A549 (cell line): ENCODE data around the gene NEAT1. TPM values are rescaled to one million over a fixed set of nuclear protein-coding genes. Genes with fewer than 3 reads are reported as not detected.

Source experiments
- ATOH8 ChIP-seq: fragments of 250-450 bp; sonication (Bioruptor Pico); IDR thresholded peaks from 2 replicates; pipeline ENCODE4 v1.5.0; 2020; ENCODE audit warnings: low read depth, mild to moderate bottlenecking, moderate library complexity
- BCL3 ChIP-seq: fragments of >200 bp; sonication (Bioruptor Twin); formaldehyde crosslinking; IDR thresholded peaks from 3 replicates; pipeline ENCODE4 v1.6.1; 2016
- BHLHE40 ChIP-seq: IDR thresholded peaks from 2 replicates; pipeline ENCODE4 v1.6.1; 2012; ENCODE audit warnings: low read depth, low read length, inconsistent platforms
- CBX2 ChIP-seq: fragments of 200-600 bp; sonication (generic); IDR thresholded peaks from 2 replicates; pipeline ENCODE4 v1.6.1; 2016; ENCODE audit warnings: low read depth, mild to moderate bottlenecking, borderline replicate concordance
- CEBPB ChIP-seq, 2 experiments: fragments of >200 bp in 1 of 2; sonication (Bioruptor Twin) in 1 of 2; formaldehyde crosslinking in 1 of 2; IDR thresholded peaks; 2 replicates each; pipeline ENCODE4 v1.6.1; 2012 to 2016
- CHD4 ChIP-seq: fragments of 200-600 bp; sonication (generic); IDR thresholded peaks from 2 replicates; pipeline ENCODE4 v1.6.1; 2016; ENCODE audit warnings: antibody characterized with exemption, mild to moderate bottlenecking, borderline replicate concordance
- CTCF ChIP-seq: fragments of >200 bp; sonication (Bioruptor Twin); formaldehyde crosslinking; IDR thresholded peaks from 3 replicates; pipeline ENCODE4 v1.5.1; 2016
- E2F6 ChIP-seq: IDR thresholded peaks from 2 replicates; pipeline ENCODE4 v1.6.1; 2012; ENCODE audit warnings: low read depth, borderline replicate concordance
- EHF ChIP-seq: fragments of 250-450 bp; sonication (Bioruptor Pico); IDR thresholded peaks from 2 replicates; pipeline ENCODE4 v1.5.0; 2020; ENCODE audit warnings: mild to moderate bottlenecking
- EHMT2 ChIP-seq: fragments of 200-600 bp; sonication (generic); IDR thresholded peaks from 2 replicates; pipeline ENCODE4 v1.6.1; 2016; ENCODE audit warnings: antibody characterized with exemption, low read depth, mild to moderate bottlenecking, moderate library complexity
- EP300 ChIP-seq, 2 experiments: fragments of >200 bp; sonication (Bioruptor Twin); formaldehyde crosslinking; IDR thresholded peaks; 2 replicates in 1 of 2; 3 replicates in 1 of 2; pipeline ENCODE4 v1.6.1; 2016 to 2017
- FOSL2 ChIP-seq, 2 experiments: fragments of 450-650 bp in 1 of 2; fragments of >200 bp in 1 of 2; sonication (Bioruptor Twin) in 1 of 2; formaldehyde crosslinking; IDR thresholded peaks; 2 replicates each; pipeline versions ENCODE4 v1.5.0 to v1.6.1; 2016 to 2020; ENCODE audit warnings: mild to moderate bottlenecking in 1 of 2, moderate library complexity in 1 of 2
- FOXS1 ChIP-seq: fragments of 250-450 bp; sonication (Bioruptor Pico); IDR thresholded peaks from 2 replicates; pipeline ENCODE4 v1.5.0; 2020; ENCODE audit warnings: mild to moderate bottlenecking, moderate library complexity
- GATA3 ChIP-seq: IDR thresholded peaks from 2 replicates; pipeline ENCODE4 v1.6.1; 2012; ENCODE audit warnings: borderline replicate concordance
- HDAC2 ChIP-seq: fragments of 200-600 bp; sonication (generic); IDR thresholded peaks from 2 replicates; pipeline ENCODE4 v1.6.1; 2016
- HES2 ChIP-seq: fragments of >200 bp; sonication (Bioruptor Twin); formaldehyde crosslinking; IDR thresholded peaks from 2 replicates; pipeline ENCODE4 v1.6.1; 2016
- HOXA7 ChIP-seq: fragments of 250-450 bp; sonication (Bioruptor Pico); IDR thresholded peaks from 2 replicates; pipeline ENCODE4 v1.5.0; 2020; ENCODE audit warnings: mild to moderate bottlenecking, moderate library complexity
- HOXB13 ChIP-seq: fragments of 250-450 bp; sonication (Bioruptor Pico); IDR thresholded peaks from 2 replicates; pipeline ENCODE4 v1.5.0; 2020; ENCODE audit warnings: low read depth, mild to moderate bottlenecking, moderate library complexity
- JUN ChIP-seq, 2 experiments: fragments of >200 bp; sonication (Bioruptor Twin); formaldehyde crosslinking; IDR thresholded peaks; 2 replicates in 1 of 2; 3 replicates in 1 of 2; pipeline ENCODE4 v1.6.1; 2016 to 2017
- JUNB ChIP-seq: fragments of >200 bp; sonication (Bioruptor Twin); formaldehyde crosslinking; IDR thresholded peaks from 2 replicates; pipeline ENCODE4 v1.6.1; 2016
- KDM5A ChIP-seq: fragments of 200-600 bp; sonication (generic); IDR thresholded peaks from 2 replicates; pipeline ENCODE4 v1.6.1; 2016; ENCODE audit warnings: antibody characterized with exemption, mild to moderate bottlenecking
- MAFK ChIP-seq: fragments of 450-650 bp; IDR thresholded peaks from 2 replicates; pipeline ENCODE4 v1.6.1; 2014; ENCODE audit not compliant: partially characterized antibody
- MAX ChIP-seq: IDR thresholded peaks from 2 replicates; pipeline ENCODE4 v1.6.1; 2012
- MAZ ChIP-seq: fragments of 150-350 bp; IDR thresholded peaks from 2 replicates; pipeline ENCODE4 v1.6.1; 2014; ENCODE audit warnings: antibody characterized with exemption, low read depth, low read length, borderline replicate concordance
- NPAS2 ChIP-seq: fragments of 250-450 bp; sonication (Bioruptor Pico); IDR thresholded peaks from 2 replicates; pipeline ENCODE4 v1.8.0; 2022; ENCODE audit warnings: mild to moderate bottlenecking, moderate library complexity, borderline replicate concordance
- NR3C1 ChIP-seq: fragments of >200 bp; sonication (Bioruptor Twin); formaldehyde crosslinking; IDR thresholded peaks from 3 replicates; pipeline ENCODE4 v1.6.1; 2017
- RAD21 ChIP-seq, 2 experiments: fragments of >200 bp in 1 of 2; sonication (Bioruptor Twin) in 1 of 2; formaldehyde crosslinking in 1 of 2; IDR thresholded peaks in 1 of 2; conservative IDR thresholded peaks in 1 of 2; 2 replicates in 1 of 2; 3 replicates in 1 of 2; pipeline ENCODE4 v1.6.1; 2012 to 2018; ENCODE audit warnings: inconsistent platforms in 1 of 2
- RARB ChIP-seq: fragments of 250-450 bp; sonication (Bioruptor Pico); IDR thresholded peaks from 2 replicates; pipeline ENCODE4 v1.8.0; 2021; ENCODE audit warnings: mild to moderate bottlenecking, moderate library complexity
- RFX5 ChIP-seq: fragments of 450-650 bp; IDR thresholded peaks from 2 replicates; pipeline ENCODE4 v1.7.1; 2014; ENCODE audit warnings: antibody characterized with exemption, mild to moderate bottlenecking, moderate library complexity
- SREBF2 ChIP-seq: fragments of 450-650 bp; IDR thresholded peaks from 2 replicates; pipeline ENCODE4 v1.6.1; 2014; ENCODE audit warnings: mild to moderate bottlenecking, moderate library complexity
- TFCP2L1 ChIP-seq: fragments of 250-450 bp; sonication (Bioruptor Pico); IDR thresholded peaks from 2 replicates; pipeline ENCODE4 v1.5.0; 2021; ENCODE audit warnings: mild to moderate bottlenecking
- TP53 ChIP-seq: fragments of 250-450 bp; sonication (Bioruptor Pico); IDR thresholded peaks from 2 replicates; pipeline ENCODE4 v1.5.0; 2021; ENCODE audit warnings: mild to moderate bottlenecking, moderate library complexity
- ZC3H11A ChIP-seq: fragments of 450-650 bp; IDR thresholded peaks from 2 replicates; pipeline ENCODE4 v1.6.1; 2014; ENCODE audit warnings: antibody characterized with exemption, mild to moderate bottlenecking
- ZNF302 ChIP-seq: fragments of 250-450 bp; sonication (Bioruptor Pico); IDR thresholded peaks from 2 replicates; pipeline ENCODE4 v1.9.0; 2021; ENCODE audit warnings: inconsistent platforms, mild to moderate bottlenecking, moderate library complexity
- ZSCAN20 ChIP-seq: fragments of 250-450 bp; sonication (Bioruptor Pico); IDR thresholded peaks from 2 replicates; pipeline ENCODE4 v1.8.0; 2022; ENCODE audit warnings: mild to moderate bottlenecking, moderate library complexity
- polyA plus RNA-seq, 4 experiments: library from polyadenylated mRNA; depleted of rRNA in 3 of 4; stranded (reverse); fragments of >200 nt; fragmentation: RNase III in 1 of 4; extraction: RNeasy Plus Mini Kit Qiagen cat#74134 plus additional on column Dnase treatment in 1 of 4; gene quantifications; 2 replicates in 3 of 4; 3 replicates in 1 of 4; pipeline ENCODE4 v1.2.3, GENCODE V29; 2011 to 2017

Gene NEAT1
- polyA plus RNA-seq, 2 of the 4 experiments (the other 2 are of a cell fraction), result 314 to 1,223 TPM

GRCh38 chr11:65476632-65477148, 54.1 kb downstream of the NEAT1 start (continued):
- no peak for TF ChIP-seq BCL3
- TF ChIP-seq CHD4, result no peak
- no peak for TF ChIP-seq FOSL2 (IDR thresholded peaks at IDR 0.05)
- no peak for TF ChIP-seq FOSL2 (CRISPR knock-in tag; IDR thresholded peaks at IDR 0.05)
- TF ChIP-seq FOXS1 (CRISPR knock-in tag), result peak; percentile 57; the same call in 1 of the 2 replicates
- TF ChIP-seq HES2, result no peak
- no peak for TF ChIP-seq EHMT2
- peak; percentile 8; the same call in 1 of the 2 replicates for TF ChIP-seq EHF
- no peak for TF ChIP-seq NPAS2
- no peak for TF ChIP-seq MAX
- TF ChIP-seq HOXB13 (CRISPR knock-in tag), result no peak; the same call in none of the 2 replicates
- TF ChIP-seq MAFK, result no peak
- no peak for TF ChIP-seq RFX5
- no peak for TF ChIP-seq CEBPB (IDR thresholded peaks at IDR 0.05)
- no peak for TF ChIP-seq BHLHE40
- no peak for TF ChIP-seq JUNB
- TF ChIP-seq KDM5A, result no peak
- no peak for TF ChIP-seq ZC3H11A
- no peak for TF ChIP-seq JUN (IDR thresholded peaks at IDR 0.05)
- TF ChIP-seq E2F6, result no peak
- no peak for TF ChIP-seq MAZ
- TF ChIP-seq NR3C1, result no peak
- no peak; the same call in 1 of the 2 replicates for TF ChIP-seq ATOH8 (CRISPR knock-in tag)
- TF ChIP-seq EP300 (IDR thresholded peaks at IDR 0.05), result no peak
- no peak for TF ChIP-seq RAD21 (conservative IDR thresholded peaks at IDR 0.05 in 1 of 2, IDR thresholded peaks at IDR 0.05 in 1 of 2)
- TF ChIP-seq ZNF302, result no peak
- TF ChIP-seq TFCP2L1 (CRISPR knock-in tag), result peak; percentile 40; the same call in 1 of the 2 replicates
- TF ChIP-seq RARB, result no peak; the same call in none of the 2 replicates
- peak; percentile 69; the same call in 1 of the 2 replicates for TF ChIP-seq HOXA7 (CRISPR knock-in tag)
- no peak; the same call in 1 of the 2 replicates for TF ChIP-seq GATA3
- no peak for TF ChIP-seq CTCF
- no peak; the same call in 1 of the 2 replicates for TF ChIP-seq ZSCAN20
- TF ChIP-seq HDAC2, result no peak
- TF ChIP-seq SREBF2, result no peak
- TF ChIP-seq CBX2, result no peak
- no peak for TF ChIP-seq TP53 (CRISPR knock-in tag)
